Nephron progenitor cell (in vitro differentiated cells): Measurements from ENCODE around the gene NAT9.

Experiments
- DNase-seq: peaks from one replicate; pipeline ENCODE4 v3.0.0; 2021
- H3K27ac Mint-ChIP-seq: 2 replicates; pipeline ENCODE4 v1.8.0; 2021; ENCODE audit warnings: mild to moderate bottlenecking, moderate library complexity, mixed read lengths
- H3K27me3 Mint-ChIP-seq: 2 replicates; pipeline ENCODE4 v1.8.0; 2021; ENCODE audit warnings: mild to moderate bottlenecking, low read depth, mixed read lengths; ENCODE audit not compliant: poor library complexity
- H3K36me3 Mint-ChIP-seq: 2 replicates; pipeline ENCODE4 v1.8.0; 2021; ENCODE audit warnings: low read depth, mixed read lengths
- H3K4me1 Mint-ChIP-seq: 2 replicates; pipeline ENCODE4 v1.8.0; 2021; ENCODE audit warnings: mixed read lengths
- H3K4me3 Mint-ChIP-seq: 2 replicates; pipeline ENCODE4 v1.8.0; 2021; ENCODE audit warnings: mild to moderate bottlenecking, moderate library complexity, mixed read lengths
- H3K9me3 Mint-ChIP-seq: 2 replicates; pipeline ENCODE4 v1.8.0; 2021; ENCODE audit warnings: mild to moderate bottlenecking, moderate library complexity, mixed read lengths
- CTCF ChIP-seq: fragments of 200-600 bp; sonication (generic); IDR thresholded peaks from 2 replicates; pipeline ENCODE4 v1.5.0; 2021; ENCODE audit warnings: antibody characterized with exemption

Gene NAT9

GRCh38 chr17:74780443-74781238 lies 4.5 kb upstream of the NAT9 start:
- Mint-ChIP-seq H3K27me3 (no peaks in the 10 kb centered on the region), H3K4me3 (no peak overlapping the region), H3K36me3 (peaks cover 5% of the 10 kb centered on the region), H3K4me1 (peaks cover 32% of the 10 kb centered on the region), H3K9me3 (no peaks in the 10 kb centered on the region), H3K27ac (no peak overlapping the region)
- peak; percentile 22 for TF ChIP-seq CTCF
- DNase-seq: no peak

GRCh38 chr17:74779948-74780400 lies 3.8 kb upstream of the NAT9 start:
- Mint-ChIP-seq H3K4me1 (peaks cover 37% of the 10 kb centered on the region), H3K36me3 (peaks cover 5% of the 10 kb centered on the region), H3K9me3 (no peaks in the 10 kb centered on the region), H3K27ac (peak overlapping the region; percentile 54), H3K4me3 (no peak overlapping the region), H3K27me3 (no peaks in the 10 kb centered on the region)
- TF ChIP-seq CTCF: no peak
- DNase-seq: no peak

GRCh38 chr17:74779501-74779900 lies 3.4 kb upstream of the NAT9 start:
- Mint-ChIP-seq H3K4me3 (no peak overlapping the region), H3K9me3 (no peaks in the 10 kb centered on the region), H3K4me1 (peaks cover 34% of the 10 kb centered on the region), H3K36me3 (peaks cover 5% of the 10 kb centered on the region), H3K27me3 (no peaks in the 10 kb centered on the region), H3K27ac (peak overlapping the region; percentile 54)
- no peak for DNase-seq
- TF ChIP-seq CTCF: no peak

GRCh38 chr17:74778960-74779359 lies 2.8 kb upstream of the NAT9 start:
- TF ChIP-seq CTCF: no peak
- DNase-seq: no peak
- no peak overlapping the region for H3K4me3 Mint-ChIP-seq
- no peak overlapping the region for H3K27ac Mint-ChIP-seq
- H3K4me1 Mint-ChIP-seq: peaks cover 32% of the 10 kb centered on the region
- peaks cover 5% of the 10 kb centered on the region for H3K36me3 Mint-ChIP-seq
- no peaks in the 10 kb centered on the region for H3K9me3 Mint-ChIP-seq
- H3K27me3 Mint-ChIP-seq: no peaks in the 10 kb centered on the region

- Mint-ChIP-seq H3K4me3 (peak overlapping the region; percentile 63), H3K36me3 (peaks cover 8% of the 10 kb centered on the region), H3K27ac (no peak overlapping the region), H3K9me3 (no peaks in the 10 kb centered on the region), H3K27me3 (no peaks in the 10 kb centered on the region), H3K4me1 (peaks cover 36% of the 10 kb centered on the region)
- no peak for TF ChIP-seq CTCF
- no peak for DNase-seq
These were observed 1.9 kb upstream of the NAT9 start for GRCh38 chr17:74777901-74778515.
